ELF-1 (cell line): ENCODE data around the gene AGRN.
A peak's percentile ranks its signal among the peaks of the same experiment; 100 is the strongest.
"Not testable (repeated sequence)": the region's sequence is repeated elsewhere in the genome, so short reads cannot be mapped to it uniquely, and the experiment has no call there.

Experiments
- DNase-seq: peaks from one replicate; pipeline ENCODE4 v3.0.0-alpha.2; 2016; ENCODE audit warnings: low read depth, low spot score

Gene AGRN

GRCh38 chr1:981955-982558 lies 37.9 kb upstream of the AGRN start, which contains the start of gene PERM1:
TSS of gene PERM1 (minus strand) at chr1:982093. CDS start at chr1:981029, 1,064 bp downstream.
- DNase-seq = no peak

GRCh38 chr1:982765-983436 lies 37.0 kb upstream of the AGRN start:
- DNase-seq = no peak

GRCh38 chr1:983798-984475 lies 36.0 kb upstream of the AGRN start:
- DNase-seq = no peak

GRCh38 chr1:984476-984814 lies 35.5 kb upstream of the AGRN start:
- no peak for DNase-seq

- no peak for DNase-seq
These were observed 34.8 kb upstream of the AGRN start for GRCh38 chr1:985126-985525.

GRCh38 chr1:988061-988460 lies 31.9 kb upstream of the AGRN start:
- DNase-seq = not testable (repeated sequence)

GRCh38 chr1:991275-991674 lies 28.6 kb upstream of the AGRN start:
- not testable (repeated sequence) for DNase-seq

- no peak for DNase-seq
These were observed 28.0 kb upstream of the AGRN start for GRCh38 chr1:991895-992294.

GRCh38 chr1:992362-992761 lies 27.6 kb upstream of the AGRN start:
- no peak for DNase-seq

- no peak for DNase-seq
These were observed 26.4 kb upstream of the AGRN start for GRCh38 chr1:993379-993995.

- not testable (repeated sequence) for DNase-seq
These were observed 25.4 kb upstream of the AGRN start for GRCh38 chr1:994546-994945.

- DNase-seq = no peak
These were observed 24.0 kb upstream of the AGRN start for GRCh38 chr1:995665-996633.

GRCh38 chr1:996851-997712 lies 22.8 kb upstream of the AGRN start:
- no peak for DNase-seq

GRCh38 chr1:997713-997992 lies 22.3 kb upstream of the AGRN start:
- no peak for DNase-seq

GRCh38 chr1:997993-998744 lies 21.8 kb upstream of the AGRN start:
- DNase-seq = no peak

GRCh38 chr1:998745-998994 lies 21.2 kb upstream of the AGRN start:
- no peak for DNase-seq

- DNase-seq = no peak
These were observed 20.8 kb upstream of the AGRN start for GRCh38 chr1:998995-999724.

- DNase-seq = peak; percentile 94
These were observed 20.1 kb upstream of the AGRN start, which contains the start of gene HES4 for GRCh38 chr1:999725-1000356. TSS of gene HES4 (minus strand) at chr1:1000097. CDS start at chr1:999973, 124 bp downstream.
